Measurements from ENCODE around the gene KRT85.

- no peak for TF ChIP-seq CTCF (IDR thresholded peaks at IDR 0.05)
- no peak for TF ChIP-seq EZH2 (IDR thresholded peaks at IDR 0.05)
These were observed 35.7 kb upstream of the KRT85 start for GRCh38 chr12:52402873-52403540.

Measured in neural progenitor cell (in vitro differentiated cells).